HepG2 (cell line): ENCODE data around the gene ATG16L1. TPM values are rescaled to one million over a fixed set of nuclear protein-coding genes. Genes with fewer than 3 reads are reported as not detected.

Source experiments
- ELK4 ChIP-seq: sonication (generic); formaldehyde crosslinking; IDR thresholded peaks from 2 replicates; pipeline ENCODE4 v1.9.0; 2021; ENCODE audit warnings: missing genetic modification reagents, borderline replicate concordance
- HCFC1 ChIP-seq: fragments of 150-350 bp; IDR thresholded peaks from 2 replicates; pipeline ENCODE4 v1.6.1; 2014; ENCODE audit warnings: low read depth, low read length
- HHEX ChIP-seq: IDR thresholded peaks from 2 replicates; pipeline ENCODE4 v1.6.1; 2016; ENCODE audit warnings: control low read depth
- KLF6 ChIP-seq: IDR thresholded peaks from 2 replicates; pipeline ENCODE4 v1.8.0; 2016; ENCODE audit warnings: missing biosample characterization, missing genetic modification reagents
- POLR2AphosphoS5 ChIP-seq: IDR thresholded peaks from 2 replicates; pipeline ENCODE4 v1.6.1; 2012; ENCODE audit warnings: low read depth, low read length
- REST ChIP-seq, 2 experiments: IDR thresholded peaks; 2 replicates each; pipeline ENCODE4 v1.6.1; 2011 to 2012; ENCODE audit warnings: low read length in 2 of 2, borderline replicate concordance in 1 of 2, low read depth in 1 of 2, mild to moderate bottlenecking in 1 of 2, moderate library complexity in 1 of 2
- RFXANK ChIP-seq: IDR thresholded peaks from 2 replicates; pipeline ENCODE4 v1.6.1; 2016
- SOX5 ChIP-seq: IDR thresholded peaks from 2 replicates; pipeline ENCODE4 v1.6.1; 2016; ENCODE audit warnings: borderline replicate concordance
- SOX6 ChIP-seq, 2 experiments: fragments of 450-650 bp in 1 of 2; sonication (generic) in 1 of 2; formaldehyde crosslinking in 1 of 2; IDR thresholded peaks; 2 replicates each; pipeline versions ENCODE4 v1.4.0 to v1.6.1; 2017 to 2020; ENCODE audit warnings: antibody characterized with exemption in 1 of 2, mild to moderate bottlenecking in 1 of 2, missing genetic modification reagents in 1 of 2
- TRIM24 ChIP-seq: sonication (generic); formaldehyde crosslinking; IDR thresholded peaks from 2 replicates; pipeline ENCODE4 v1.8.0; 2022; ENCODE audit warnings: mild to moderate bottlenecking, missing genetic modification reagents
- ZBTB4 ChIP-seq: sonication (generic); formaldehyde crosslinking; IDR thresholded peaks from 2 replicates; pipeline ENCODE4 v1.4.0; 2020; ENCODE audit warnings: missing genetic modification reagents, mild to moderate bottlenecking, borderline replicate concordance
- ZC3H13 ChIP-seq: sonication (generic); formaldehyde crosslinking; IDR thresholded peaks from 2 replicates; pipeline ENCODE4 v1.8.1; 2023; ENCODE audit warnings: mild to moderate bottlenecking, missing genetic modification reagents, moderate library complexity
- ZNF34 ChIP-seq: sonication (generic); formaldehyde crosslinking; IDR thresholded peaks from 2 replicates; pipeline ENCODE4 v1.4.0; 2020; ENCODE audit warnings: mild to moderate bottlenecking, missing genetic modification reagents, borderline replicate concordance
- ZNF569 ChIP-seq: sonication (generic); formaldehyde crosslinking; IDR thresholded peaks from 2 replicates; pipeline ENCODE4 v1.5.0; 2020; ENCODE audit warnings: mild to moderate bottlenecking, missing genetic modification reagents, moderate library complexity, borderline replicate concordance
- ZNF724P ChIP-seq: sonication (generic); formaldehyde crosslinking; IDR thresholded peaks from 2 replicates; pipeline ENCODE4 v1.8.0; 2022; ENCODE audit warnings: missing genetic modification reagents, borderline replicate concordance
- ZNF780A ChIP-seq: sonication (generic); formaldehyde crosslinking; IDR thresholded peaks from 2 replicates; pipeline ENCODE4 v1.8.0; 2022; ENCODE audit warnings: mild to moderate bottlenecking, missing genetic modification reagents, moderate library complexity
- polyA plus RNA-seq, 8 experiments: library from polyadenylated mRNA; depleted of rRNA in 3 of 8; stranded (reverse) in 7 of 8; unstranded in 1 of 8; fragments of >200 nt; fragmentation: Illumina TruSeq in 4 of 8; extraction: Trizol in 4 of 8; gene quantifications; 2 replicates each; pipeline versions ENCODE4 v1.2.1 to v1.2.3, GENCODE V29; 2011 to 2016; ENCODE audit warnings: low read depth in 4 of 8, missing spikeins in 1 of 8, mixed read lengths in 1 of 8; ENCODE audit not compliant: insufficient read depth in 1 of 8
- total RNA-seq, 5 experiments: library from RNA; depleted of rRNA; stranded (reverse); fragments of >200 nt; fragmentation: Illumina TruSeq; extraction: Trizol; gene quantifications; 2 replicates each; pipeline ENCODE4 v1.2.3, GENCODE V29; 2016; ENCODE audit warnings: low read depth in 1 of 5
- TF ChIP-seq, protein P1 (sequence below): sonication (generic); formaldehyde crosslinking; IDR thresholded peaks from 2 replicates; pipeline ENCODE4 v1.5.0; 2020; ENCODE audit warnings: mild to moderate bottlenecking, missing genetic modification reagents

The ATG16L1 gene
- total and polyA plus RNA-seq, 2 of the 13 experiments (the other 11 are each of a cell fraction or from before 2014, with no cell fraction given): 26.0 to 51.7 TPM

GRCh38 chr2:233251306-233252116, at the start of gene ATG16L1 (continued):
- TF ChIP-seq ELK4 (CRISPR knock-in tag) (peak; percentile 93; the same call in 1 of the 2 replicates), ZNF34 (CRISPR knock-in tag) (0 out of 2 replicates have a peak, but pooled peaks have one; percentile 45), ZC3H13 (CRISPR knock-in tag) (no peak; the same call in 1 of the 2 replicates), ZBTB4 (CRISPR knock-in tag) (peak; percentile 85), KLF6 (peak; percentile 94; the same call in 1 of the 2 replicates), HCFC1 (peak; percentile 69), ZNF780A (CRISPR knock-in tag) (peak; percentile 66; the same call in 1 of the 2 replicates), TRIM24 (CRISPR knock-in tag) (no peak), ZNF569 (peak; percentile 96; the same call in 1 of the 2 replicates), REST (IDR thresholded peaks at IDR 0.05; ENCODE audit: borderline replicate concordance in 1 of 2, low read depth in 1 of 2, low read length in 2 of 2) (peak in 1 of 2 experiments; percentile 22; a peak in 1 of 4 replicates), ZNF724P (peak; percentile 76), SOX6 (IDR thresholded peaks at IDR 0.05) (no peak), SOX6 (CRISPR knock-in tag; IDR thresholded peaks at IDR 0.05) (peak; percentile 80), HHEX (CRISPR knock-in tag) (0 out of 2 replicates have a peak, but pooled peaks have one; percentile 20), RFXANK (peak; percentile 92; the same call in 1 of the 2 replicates), POLR2AphosphoS5 (peak; percentile 95), SOX5 (CRISPR knock-in tag) (peak; percentile 77)
- TF ChIP-seq, protein P1, sequence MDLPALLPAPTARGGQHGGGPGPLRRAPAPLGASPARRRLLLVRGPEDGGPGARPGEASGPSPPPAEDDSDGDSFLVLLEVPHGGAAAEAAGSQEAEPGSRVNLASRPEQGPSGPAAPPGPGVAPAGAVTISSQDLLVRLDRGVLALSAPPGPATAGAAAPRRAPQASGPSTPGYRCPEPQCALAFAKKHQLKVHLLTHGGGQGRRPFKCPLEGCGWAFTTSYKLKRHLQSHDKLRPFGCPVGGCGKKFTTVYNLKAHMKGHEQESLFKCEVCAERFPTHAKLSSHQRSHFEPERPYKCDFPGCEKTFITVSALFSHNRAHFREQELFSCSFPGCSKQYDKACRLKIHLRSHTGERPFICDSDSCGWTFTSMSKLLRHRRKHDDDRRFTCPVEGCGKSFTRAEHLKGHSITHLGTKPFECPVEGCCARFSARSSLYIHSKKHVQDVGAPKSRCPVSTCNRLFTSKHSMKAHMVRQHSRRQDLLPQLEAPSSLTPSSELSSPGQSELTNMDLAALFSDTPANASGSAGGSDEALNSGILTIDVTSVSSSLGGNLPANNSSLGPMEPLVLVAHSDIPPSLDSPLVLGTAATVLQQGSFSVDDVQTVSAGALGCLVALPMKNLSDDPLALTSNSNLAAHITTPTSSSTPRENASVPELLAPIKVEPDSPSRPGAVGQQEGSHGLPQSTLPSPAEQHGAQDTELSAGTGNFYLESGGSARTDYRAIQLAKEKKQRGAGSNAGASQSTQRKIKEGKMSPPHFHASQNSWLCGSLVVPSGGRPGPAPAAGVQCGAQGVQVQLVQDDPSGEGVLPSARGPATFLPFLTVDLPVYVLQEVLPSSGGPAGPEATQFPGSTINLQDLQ: peak; percentile 80; the same call in 1 of the 2 replicates
